Neural progenitor cell (in vitro differentiated cells): ENCODE results near the gene PLXNA4.

Experiments used
- CTCF ChIP-seq: fragments of 200-600 bp; sonication (generic); IDR thresholded peaks from 2 replicates; pipeline ENCODE4 v1.5.1; 2017; ENCODE audit warnings: antibody characterized with exemption, mild to moderate bottlenecking
- EZH2 ChIP-seq: fragments of 200-600 bp; sonication (generic); IDR thresholded peaks from 2 replicates; pipeline ENCODE4 v1.6.1; 2017; ENCODE audit warnings: antibody characterized with exemption, mild to moderate bottlenecking, moderate library complexity
- EZH2phosphoT487 ChIP-seq: fragments of 200-600 bp; sonication (generic); IDR thresholded peaks from 2 replicates; pipeline ENCODE4 v1.6.1; 2017; ENCODE audit warnings: antibody characterized with exemption

- no peak for TF ChIP-seq CTCF
- TF ChIP-seq EZH2phosphoT487 = no peak
- no peak for TF ChIP-seq EZH2
Measured at GRCh38 chr7:132154695-132155471, 421.4 kb downstream of the PLXNA4 start.
